ENCODE measurements around the gene MARS1.
"Not testable (repeated sequence)": the region's sequence is repeated elsewhere in the genome, so short reads cannot be mapped to it uniquely, and the experiment has no call there.

MARS1 gene

DNA sequence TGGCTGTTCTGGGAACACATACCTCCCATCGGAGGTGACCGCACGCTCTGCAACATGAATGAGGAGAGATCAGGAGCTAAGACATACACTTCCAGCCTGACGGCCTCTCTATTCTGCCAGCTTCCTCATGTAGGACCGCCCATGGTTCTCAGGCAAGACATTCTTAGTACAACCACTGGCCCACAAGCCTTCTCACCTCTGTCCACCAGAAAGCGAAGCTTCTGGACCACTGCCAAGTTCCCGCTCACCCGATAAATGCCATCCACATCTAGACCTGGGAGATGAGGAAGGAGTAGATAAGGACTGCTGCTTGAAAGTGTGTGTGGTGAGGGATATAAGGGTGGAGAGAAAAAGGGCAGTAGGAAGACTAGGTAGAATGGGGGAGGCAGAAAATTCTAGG lies 13.4 kb upstream of the MARS1 start:
- no peak for DNase-seq

DNA sequence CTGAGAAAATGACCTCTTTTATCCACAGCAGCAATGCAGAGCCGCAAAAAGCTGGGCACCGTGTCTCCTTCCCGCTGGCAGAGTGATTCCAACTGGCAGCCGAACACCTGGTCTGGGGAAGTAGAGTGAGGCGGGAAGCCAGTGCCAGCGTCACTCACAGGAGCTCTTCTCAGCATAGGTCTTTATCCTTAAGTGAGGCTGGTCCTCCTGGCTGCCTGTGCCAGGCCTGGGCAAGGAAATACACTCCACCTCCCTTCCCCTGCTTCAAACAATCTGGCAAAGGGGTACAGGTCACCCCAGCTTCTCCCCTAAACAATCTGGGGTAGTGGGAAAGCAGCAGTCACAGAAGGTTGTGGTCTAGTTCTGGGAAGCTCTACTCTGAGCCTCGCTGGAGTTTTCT lies 13.0 kb upstream of the MARS1 start:
- no peak for DNase-seq

DNA sequence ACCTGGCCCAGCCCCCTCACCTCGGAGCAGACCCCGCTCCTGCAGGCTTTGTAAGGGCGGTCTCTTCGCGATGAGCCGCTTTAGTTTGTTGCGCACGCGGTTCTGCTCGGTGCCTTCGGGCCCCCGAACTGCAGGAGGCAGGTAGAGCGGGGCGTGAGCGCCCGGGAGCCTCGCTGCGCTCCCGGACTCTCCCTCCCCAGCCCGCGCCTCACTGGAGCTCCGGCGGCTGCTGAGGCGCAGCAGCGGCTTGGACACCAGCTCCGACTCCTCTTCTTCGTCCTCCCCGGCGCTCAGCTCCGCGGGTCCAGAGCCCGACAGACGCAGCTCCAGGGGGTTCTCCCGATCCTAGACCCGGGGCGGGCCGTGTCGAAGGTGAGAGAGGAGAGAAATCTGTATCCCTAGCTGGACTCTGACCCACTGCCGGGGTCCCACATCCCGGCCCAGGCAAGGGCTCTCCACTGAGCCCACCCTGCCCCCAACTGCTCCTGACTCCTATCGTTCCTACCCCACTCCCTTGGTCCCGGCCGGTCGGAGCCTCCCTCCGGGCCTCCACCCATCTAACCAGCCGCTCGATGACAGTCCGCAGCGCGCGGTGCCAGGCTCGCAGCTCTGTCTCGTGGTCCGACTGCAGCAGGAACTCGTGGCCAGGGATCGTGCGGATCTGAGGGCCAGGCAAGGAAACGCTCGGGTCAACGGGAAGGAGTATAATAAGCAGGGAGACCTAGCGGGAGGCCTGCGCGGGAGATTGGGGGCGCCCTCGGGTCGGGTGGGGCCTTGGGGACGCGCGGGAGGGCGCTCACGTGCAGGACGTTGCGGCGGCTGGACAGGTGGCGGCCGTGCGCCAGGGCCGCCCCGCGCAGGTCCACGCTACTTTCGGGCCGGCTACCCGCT lies 12.4 kb upstream of the MARS1 start:
- DNase-seq, result no peak

DNA sequence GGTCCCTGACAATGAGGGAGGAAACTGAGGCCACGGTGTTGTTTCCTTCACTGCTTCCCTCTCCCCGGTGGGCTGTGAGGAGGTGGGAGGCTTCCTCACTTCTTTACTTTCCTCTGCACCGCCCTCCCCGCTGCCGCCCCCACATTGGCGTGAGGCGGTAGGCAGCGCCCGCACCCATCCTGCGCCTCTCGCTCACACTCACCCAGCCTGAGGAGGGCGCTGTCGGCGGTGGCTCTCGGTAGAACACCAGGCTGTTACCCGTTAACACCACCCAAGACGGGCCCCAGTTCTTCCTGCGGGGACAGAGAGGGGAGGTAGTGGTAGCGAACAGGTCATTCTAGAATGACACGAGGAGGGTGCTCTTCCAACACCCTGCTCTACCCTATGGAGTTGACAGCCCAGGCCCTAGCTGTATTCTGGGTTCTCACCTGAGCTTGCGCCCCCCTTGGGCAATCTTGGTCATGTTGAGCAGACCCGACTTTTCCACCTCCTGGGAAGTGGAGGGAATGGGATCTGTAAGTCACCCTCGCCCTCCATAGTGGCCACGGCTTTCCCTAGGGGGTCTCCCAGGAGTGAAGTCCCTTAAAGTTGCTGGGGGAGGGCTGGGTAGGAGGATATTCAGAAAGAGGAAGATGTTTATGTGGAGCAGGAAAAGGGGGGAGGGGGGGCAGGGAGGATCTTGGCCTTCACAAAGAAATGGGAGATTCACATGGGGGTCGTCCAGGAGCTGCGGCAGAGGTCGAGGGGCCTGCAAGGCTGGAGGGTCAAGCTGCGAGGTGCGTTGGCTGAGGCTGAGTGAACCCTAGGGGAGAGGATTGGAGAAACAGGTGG lies 11.5 kb upstream of the MARS1 start:
- DNase-seq, result no peak

DNA sequence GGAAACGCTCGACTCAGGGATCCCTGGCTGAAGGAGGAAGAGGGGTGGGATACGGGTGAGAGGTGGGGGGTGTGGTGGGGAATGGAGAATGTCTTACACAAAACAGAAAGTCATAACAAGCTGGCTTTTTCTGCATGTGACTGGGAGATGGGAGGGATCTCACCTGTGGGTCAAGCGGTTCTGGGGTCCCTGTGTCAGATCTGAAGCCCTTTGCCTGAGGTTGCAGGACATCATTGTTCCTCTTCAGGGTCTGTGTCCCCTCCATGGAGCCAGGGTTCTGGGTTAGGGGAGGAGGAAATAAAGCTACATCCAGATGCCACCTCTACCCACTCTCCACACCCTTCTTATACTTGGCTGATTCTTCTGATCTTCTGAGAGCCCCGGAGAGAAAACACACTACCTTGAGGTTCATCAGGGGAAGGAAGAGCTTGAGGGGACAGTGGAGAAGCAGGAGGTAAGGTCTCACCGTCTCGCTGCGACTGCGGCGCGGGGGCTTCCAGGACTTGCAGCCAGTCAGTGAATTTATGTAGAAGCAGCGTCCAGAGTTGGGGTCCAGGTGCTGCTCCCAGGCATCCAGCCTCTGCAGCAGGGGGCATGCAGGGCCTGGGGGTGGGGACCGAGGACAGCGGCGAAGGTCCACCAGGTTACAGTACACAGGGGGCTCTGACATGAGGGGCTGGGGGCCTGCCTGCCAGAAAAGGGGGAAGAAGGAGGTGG lies 10.7 kb upstream of the MARS1 start:
- DNase-seq, result no peak

DNA sequence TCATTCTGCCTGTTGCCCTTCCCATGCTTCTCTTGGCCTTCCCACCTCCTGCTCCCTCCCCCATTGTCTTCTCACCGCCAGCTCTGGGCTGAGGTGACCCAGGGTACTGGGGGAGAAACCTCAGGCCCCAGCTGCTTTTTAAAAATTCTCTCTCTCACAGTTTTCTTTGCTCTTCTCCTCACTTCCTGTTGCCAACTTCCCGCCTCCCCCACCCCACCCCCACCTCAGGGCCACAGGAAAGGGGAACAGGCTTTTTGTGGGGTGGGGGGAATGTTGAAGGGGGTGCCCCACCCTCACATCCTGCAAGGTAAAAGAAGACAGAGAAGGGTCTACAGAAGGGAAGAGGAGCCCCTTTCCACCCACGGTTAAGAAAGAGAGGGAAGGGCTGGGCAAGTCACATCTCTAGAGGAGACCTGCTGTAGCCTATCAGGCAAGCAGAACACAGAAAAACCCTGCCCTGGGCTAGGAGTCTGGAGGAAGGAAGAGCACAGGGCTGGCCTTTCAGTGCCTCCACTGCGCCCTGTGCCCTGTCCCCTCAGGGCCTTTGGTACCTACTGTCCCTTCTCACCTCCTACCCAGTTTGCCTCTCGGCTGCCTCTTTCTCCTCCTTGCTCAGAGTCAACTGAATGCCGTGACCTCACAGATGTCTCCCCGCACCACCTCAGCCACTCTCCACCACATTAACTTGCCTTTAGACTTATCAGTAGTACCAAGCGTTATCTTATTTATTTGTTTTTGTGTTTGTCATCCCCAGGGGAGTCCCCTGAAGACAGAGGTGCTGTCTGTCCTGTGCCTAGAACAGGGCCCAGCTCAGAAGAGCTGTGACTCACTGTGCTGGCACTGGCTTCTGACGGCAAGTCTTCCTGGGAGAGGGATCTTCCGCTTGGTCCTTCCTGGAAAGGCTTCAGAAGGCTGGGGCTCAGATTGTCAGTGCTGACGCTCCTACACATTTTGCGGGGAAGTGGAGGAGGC lies 9.9 kb upstream of the MARS1 start:
- DNase-seq, result no peak

DNA sequence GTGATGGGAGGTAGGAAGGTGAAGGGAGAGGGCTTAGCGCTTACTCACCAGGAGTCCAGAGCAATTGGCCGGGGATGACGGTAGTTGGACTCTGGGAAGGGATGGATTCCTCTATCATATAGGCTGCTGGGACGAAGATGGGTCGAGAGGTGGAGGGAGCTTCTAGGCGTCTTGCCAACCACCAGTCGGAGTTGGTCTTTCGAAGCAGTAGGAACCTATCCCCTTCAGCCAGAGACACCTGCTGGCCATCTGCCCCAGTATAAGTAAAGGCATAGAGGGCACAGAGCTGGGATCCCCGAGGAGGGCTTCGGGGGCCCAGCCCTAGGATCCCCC lies 8.9 kb upstream of the MARS1 start:
- DNase-seq, result no peak

DNA sequence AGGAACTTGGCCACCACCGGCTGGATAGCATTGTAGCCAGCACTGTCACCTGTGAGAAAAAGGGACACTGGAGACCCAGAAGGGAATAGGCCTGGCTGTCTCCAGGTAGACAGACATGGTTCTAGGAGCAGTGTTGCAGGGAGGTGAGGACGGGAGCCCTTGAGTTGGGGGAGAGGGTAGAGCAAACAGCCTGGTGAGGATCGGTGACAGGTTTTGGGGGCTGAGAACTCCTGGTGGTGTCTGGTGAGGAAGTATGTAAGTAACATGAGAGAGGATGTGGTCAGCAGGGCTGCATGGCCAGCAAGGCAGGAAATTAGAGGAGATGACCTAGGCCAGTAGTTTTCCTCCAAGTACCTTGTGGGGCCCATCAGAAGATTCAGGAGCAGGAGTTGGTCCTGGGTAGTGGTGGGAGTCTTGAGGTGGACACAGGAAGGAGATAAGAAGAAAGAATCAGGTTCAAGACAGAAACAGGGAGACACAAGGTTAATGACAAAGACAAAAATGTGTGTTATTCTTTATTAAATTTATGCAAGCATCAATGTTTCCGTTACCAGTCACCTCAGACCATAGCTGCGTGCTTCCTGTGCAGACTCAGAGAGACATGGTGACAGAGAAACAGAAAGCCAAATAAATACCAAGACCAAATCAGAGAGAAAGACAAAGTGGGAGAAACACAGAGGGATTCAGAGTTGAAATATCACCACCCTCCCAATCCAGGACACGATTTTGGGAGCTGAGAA lies 8.3 kb upstream of the MARS1 start, which contains the start of gene ARHGAP9:
Gene ARHGAP9, minus strand, starts transcription at position 491 of the 740 bp plus-strand sequence. Its CDS starts 460 bp downstream, at position 31.
- no peak for DNase-seq

DNA sequence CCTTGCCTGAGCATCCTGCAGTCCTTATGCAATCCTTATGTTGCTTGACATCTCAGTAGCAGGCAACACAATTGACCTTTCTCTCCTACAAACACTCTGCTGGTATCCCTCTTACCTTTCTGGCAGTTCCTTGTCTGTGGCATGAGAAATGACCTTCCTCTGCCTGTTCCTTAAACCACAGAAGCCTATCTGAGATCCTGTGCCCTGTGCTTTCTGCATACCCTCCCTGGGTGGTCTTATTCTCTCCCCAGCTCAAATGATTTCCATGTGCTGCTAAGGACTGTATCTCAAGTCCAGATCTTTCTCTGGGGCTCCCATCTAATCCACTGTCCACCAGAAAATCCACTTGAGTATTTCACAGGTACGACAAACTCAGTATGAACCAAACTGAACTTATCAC lies 6.2 kb upstream of the MARS1 start:
- no peak for DNase-seq

DNA sequence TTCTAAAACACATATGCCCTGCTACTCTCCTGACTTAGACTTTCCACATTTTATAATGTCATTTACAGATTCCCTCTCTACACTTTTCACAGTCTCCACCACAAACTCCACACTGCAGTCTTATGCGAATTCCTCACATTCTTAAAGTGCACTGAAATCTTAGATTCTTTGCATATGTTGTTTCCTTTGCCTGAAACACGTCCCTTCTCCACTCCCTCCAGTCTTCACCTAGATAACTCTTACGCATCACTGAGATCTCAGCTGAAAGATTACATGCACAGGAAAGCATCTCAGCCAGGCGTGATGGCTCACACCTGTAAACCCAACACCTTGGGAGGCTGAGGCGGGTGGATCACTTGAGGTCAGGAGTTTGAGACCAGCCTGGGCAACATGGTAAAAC lies 4.4 kb upstream of the MARS1 start:
- DNase-seq, result no peak

DNA sequence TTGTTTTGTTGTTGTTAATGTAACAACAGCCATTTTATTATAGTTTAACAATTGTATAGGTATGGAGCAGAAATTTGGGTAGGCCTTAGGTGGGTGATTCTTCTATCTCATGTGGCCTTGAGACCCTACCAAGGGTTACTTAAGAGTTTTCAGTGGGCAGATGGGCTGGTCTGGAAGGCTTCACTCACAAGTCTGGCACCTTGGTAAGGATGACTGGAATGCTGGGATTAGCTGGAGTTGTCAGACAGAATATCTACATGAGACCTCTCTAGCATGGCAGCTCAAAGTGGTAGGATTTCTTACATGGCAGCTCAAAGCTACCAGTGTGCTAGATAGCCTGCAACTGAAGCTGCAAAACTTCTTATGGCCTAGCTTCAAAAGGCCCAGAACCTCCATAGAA lies 2.2 kb upstream of the MARS1 start:
- no peak for DNase-seq

DNA sequence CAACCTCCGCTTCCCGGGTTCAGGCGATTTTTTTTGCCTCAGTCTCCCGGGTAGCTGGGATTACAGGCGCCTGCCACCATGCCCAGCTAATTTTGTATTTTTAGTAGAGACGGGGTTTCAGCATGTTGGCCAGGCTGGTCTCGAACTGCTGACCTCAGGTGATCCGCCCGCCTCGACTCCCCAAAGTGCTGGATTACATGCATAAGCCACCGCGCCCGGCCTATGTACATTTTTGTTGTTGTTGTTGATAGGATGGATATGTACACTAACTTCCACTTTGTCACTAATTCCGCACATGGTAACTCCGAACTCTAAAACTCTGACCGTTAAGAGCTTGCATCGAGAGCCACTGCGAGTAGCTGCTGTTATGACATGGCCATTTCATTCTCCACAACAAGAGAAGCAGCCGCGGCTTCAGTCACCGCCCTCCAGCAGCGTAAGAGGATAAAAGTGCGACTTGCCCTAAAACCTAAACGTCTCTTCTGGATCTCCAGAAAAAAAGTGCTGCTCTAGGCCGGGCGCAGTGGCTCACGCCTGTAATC lies 742 bp upstream of the MARS1 start:
- no peak for DNase-seq

DNA sequence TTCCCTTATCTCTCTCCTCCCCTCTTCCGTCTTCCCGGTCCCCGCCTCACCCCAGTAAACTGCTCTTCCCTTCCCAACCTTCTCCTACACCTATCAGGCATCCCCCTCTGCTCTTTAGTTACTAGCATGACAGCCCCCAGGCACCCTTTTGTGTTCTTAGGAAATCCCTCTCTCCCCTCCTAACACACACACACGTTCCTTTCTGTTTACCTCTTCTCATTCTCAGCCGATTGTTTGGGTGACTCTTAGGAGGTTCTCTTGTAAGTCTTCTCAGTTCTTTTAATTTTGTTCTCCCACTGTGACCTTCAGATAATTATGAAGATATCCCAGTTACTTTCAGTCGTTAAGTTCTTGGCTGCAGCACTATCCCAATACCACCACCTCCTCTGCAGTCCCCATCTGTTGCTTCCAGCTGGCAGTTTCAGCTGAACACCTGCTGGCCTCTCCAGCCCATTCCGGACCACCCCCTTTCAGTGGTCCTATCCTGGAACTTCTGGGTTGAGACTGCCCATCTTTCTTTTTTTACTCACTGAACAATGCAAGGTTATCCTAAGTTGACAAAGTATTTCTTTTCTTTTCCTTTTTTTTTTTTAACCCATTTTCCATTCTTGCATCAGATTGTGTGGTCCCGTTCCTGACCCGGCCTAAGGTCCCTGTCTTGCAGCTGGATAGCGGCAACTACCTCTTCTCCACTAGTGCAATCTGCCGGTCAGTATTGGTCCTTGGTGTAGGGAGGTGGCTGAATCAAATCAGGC lies 711 bp downstream of the MARS1 start:
- DNase-seq, result no peak

DNA sequence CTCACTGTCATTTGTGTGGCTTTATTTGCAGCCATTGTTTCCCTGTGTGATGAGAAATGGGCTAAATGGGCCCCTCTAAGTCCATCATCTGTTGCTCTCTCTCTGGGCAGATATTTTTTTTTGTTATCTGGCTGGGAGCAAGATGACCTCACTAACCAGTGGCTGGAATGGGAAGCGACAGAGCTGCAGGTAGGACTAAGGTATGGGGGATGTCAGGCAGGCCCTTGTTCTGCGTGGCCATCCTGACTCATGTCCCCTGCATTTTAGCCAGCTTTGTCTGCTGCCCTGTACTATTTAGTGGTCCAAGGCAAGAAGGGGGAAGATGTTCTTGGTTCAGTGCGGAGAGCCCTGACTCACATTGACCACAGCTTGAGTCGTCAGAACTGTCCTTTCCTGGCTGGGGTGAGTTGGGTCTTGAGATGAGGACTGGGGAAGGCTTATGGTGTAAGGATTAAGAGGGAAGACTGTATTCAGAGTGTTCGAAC lies 1.3 kb downstream of the MARS1 start:
- no peak for DNase-seq

DNA sequence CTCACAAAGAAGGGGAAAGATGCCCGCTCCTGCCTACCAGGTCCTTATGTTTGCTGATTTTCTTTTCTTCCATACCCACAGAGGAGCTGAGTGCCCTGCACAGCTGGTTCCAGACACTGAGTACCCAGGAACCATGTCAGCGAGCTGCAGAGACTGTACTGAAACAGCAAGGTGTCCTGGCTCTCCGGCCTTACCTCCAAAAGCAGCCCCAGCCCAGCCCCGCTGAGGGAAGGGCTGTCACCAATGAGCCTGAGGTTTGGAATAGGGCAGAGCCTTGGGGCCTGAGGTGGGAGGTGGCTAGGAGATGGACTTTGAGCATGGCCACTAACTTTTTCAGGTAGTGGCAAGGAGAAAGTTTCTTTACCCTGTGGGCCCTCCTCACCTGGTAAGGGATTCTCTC lies 2.3 kb downstream of the MARS1 start:
- DNase-seq, result no peak

DNA sequence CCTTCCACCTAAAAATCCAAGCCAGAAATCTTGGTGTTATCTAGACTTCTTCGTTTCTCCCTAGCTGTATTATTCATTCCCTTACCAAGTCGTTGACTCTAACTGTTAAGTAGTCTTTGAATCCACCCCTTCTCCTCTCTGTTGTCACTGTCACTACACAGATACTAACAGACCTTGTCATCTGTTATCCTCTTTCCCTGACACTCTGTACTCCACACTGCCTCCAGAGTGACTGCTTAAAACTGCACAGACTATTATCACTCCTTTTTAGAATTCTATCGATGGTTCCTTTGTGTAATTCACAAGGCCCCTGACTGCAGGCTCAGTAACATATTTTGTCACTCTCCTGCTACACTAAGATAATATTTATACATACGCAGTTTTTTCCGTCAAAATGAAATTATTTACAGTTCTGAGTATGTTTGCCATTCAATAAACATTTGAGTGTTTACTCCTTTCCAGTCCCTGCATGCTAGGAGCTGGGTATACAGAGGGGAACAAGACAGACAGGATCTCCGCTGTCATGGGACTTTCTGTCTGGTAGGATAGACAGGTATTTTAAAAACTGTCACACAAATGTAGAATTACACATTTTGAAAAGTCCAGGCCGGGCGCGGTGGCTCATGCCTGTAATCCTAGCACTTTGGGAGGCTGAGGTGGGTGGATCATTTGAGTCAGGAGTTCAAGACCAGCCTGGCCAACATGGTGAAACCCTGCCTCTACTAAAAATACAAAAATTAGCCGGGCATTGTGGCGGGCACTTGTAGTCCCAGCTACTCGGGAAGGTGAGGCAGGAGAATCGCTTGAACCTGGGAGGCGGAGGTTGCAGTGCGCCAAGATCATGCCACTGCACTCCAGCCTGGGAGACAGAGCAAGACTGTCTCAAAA lies 3.8 kb downstream of the MARS1 start:
- no peak for DNase-seq

DNA sequence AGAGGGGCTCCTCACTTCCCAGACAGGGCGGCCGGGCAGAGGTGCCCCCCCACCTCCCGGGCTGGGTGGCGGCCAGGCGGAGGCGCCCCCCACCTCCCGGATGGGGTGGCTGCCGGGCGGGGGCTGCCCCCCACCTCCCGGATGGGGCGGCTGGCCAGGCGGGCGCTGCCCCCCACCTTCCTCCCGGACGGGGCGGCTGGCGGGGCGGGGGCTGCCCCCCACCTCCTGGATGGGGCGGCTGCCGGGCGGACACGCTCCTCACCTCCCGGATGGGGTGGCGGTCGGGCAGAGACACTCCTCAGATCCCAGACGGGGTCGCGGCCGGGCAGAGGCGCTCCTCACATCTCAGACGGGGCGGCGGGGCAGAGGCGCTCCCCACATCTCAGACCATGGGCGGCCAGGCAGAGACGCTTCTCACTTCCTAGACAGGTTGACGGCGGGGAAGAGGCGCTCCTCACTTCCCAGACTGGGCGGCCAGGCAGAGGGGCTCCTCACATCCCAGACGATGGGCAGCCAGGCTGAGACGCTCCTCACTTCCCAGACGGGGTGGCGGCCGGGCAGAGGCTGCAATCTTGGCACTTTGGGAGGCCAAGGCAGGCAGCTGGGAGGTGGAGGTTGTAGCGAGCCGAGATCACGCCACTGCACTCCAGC lies 7.3 kb downstream of the MARS1 start:
- not testable (repeated sequence) for DNase-seq

DNA sequence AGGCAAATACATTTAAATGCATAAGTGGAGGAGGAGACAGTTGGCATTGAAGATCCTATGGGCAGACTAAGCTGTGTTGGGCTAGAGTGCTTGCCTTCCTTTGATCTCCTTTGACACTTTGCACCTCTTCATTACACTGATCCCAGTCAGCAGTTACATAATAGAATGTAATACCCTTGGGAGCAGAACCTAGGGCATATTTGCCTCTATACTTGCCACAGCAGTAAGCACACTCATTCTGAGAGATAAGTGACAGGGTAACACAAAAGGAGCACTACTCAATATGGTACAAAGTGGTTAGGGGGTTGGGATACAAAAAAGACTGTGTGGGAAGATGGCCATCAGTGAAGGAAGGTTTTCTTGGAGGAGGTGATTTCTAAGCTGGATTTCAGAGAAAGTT lies 9.0 kb downstream of the MARS1 start:
- DNase-seq, result no peak
